Measurements from ENCODE around the gene WDR27.

DNA sequence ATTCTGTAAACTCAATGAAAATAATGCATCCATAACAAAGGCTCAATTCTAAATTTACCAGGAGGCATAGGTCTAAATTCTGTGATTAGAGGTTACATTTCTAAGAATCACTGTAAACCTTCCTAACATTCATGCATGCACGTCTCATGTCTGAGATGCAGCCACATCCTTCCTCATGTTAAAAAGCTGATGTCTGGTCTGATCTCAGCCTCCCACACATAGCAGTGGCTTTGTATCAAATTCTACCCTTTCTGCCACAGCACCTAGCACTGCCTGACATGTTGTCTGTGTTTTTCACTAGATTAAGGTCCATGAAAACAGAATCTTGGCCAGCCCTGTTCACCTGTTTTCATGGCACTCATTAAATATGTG lies 171.1 kb downstream of the WDR27 start:
- TF ChIP-seq, protein P1, sequence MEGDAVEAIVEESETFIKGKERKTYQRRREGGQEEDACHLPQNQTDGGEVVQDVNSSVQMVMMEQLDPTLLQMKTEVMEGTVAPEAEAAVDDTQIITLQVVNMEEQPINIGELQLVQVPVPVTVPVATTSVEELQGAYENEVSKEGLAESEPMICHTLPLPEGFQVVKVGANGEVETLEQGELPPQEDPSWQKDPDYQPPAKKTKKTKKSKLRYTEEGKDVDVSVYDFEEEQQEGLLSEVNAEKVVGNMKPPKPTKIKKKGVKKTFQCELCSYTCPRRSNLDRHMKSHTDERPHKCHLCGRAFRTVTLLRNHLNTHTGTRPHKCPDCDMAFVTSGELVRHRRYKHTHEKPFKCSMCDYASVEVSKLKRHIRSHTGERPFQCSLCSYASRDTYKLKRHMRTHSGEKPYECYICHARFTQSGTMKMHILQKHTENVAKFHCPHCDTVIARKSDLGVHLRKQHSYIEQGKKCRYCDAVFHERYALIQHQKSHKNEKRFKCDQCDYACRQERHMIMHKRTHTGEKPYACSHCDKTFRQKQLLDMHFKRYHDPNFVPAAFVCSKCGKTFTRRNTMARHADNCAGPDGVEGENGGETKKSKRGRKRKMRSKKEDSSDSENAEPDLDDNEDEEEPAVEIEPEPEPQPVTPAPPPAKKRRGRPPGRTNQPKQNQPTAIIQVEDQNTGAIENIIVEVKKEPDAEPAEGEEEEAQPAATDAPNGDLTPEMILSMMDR (IDR thresholded peaks at IDR 0.05) = no peak
- no peak for TF ChIP-seq POLR2A (IDR thresholded peaks at IDR 0.05)
